GM12875 (cell line): ENCODE measurements around the gene NELFCD.

ENCODE experiments used
- H3K4me3 ChIP-seq: one replicate; pipeline ENCODE4 v1.5.1; 2011; ENCODE audit warnings: low read depth, low read length, control low read depth
- CTCF ChIP-seq: IDR thresholded peaks from 2 replicates; pipeline ENCODE4 v1.5.1; 2011; ENCODE audit warnings: low read depth, mild to moderate bottlenecking, control low read depth, inconsistent platforms, low read length, moderate library complexity, borderline replicate concordance; ENCODE audit not compliant: insufficient read depth

The NELFCD gene

GRCh38 chr20:58989196-58989595 is 8.1 kb downstream of the NELFCD start:
- TF ChIP-seq CTCF, result no peak
- no peak overlapping the region for H3K4me3 ChIP-seq

GRCh38 chr20:58990651-58991445 is 9.8 kb downstream of the NELFCD start:
- TF ChIP-seq CTCF, result no peak
- no peak overlapping the region for H3K4me3 ChIP-seq

- no peak for TF ChIP-seq CTCF
- H3K4me3 ChIP-seq, result no peak overlapping the region
Measured at GRCh38 chr20:58991715-58992114, 10.7 kb downstream of the NELFCD start.

- TF ChIP-seq CTCF, result no peak
Measured at GRCh38 chr20:58992911-58993310, 11.9 kb downstream of the NELFCD start.

GRCh38 chr20:58993332-58994248 is 12.5 kb downstream of the NELFCD start:
- no peak for TF ChIP-seq CTCF
- H3K4me3 ChIP-seq, result no peak overlapping the region

More at GRCh38 chr20:58992911-58993310, 11.9 kb downstream of the NELFCD start:
- H3K4me3 ChIP-seq, result no peak overlapping the region

GRCh38 chr20:58994390-58995159 is 13.5 kb downstream of the NELFCD start:
- TF ChIP-seq CTCF, result no peak
- H3K4me3 ChIP-seq, result no peak overlapping the region
